SK-N-SH (cell line): ENCODE measurements around the gene MRPL46. TPM values are rescaled to one million over a fixed set of nuclear protein-coding genes. Genes with fewer than 3 reads are reported as not detected.

Source experiments
- CTCF ChIA-PET: fragments of 300-600, 350-600 bp; formaldehyde crosslinking; extraction: SDS; loops from one replicate; lab custom pipeline; 2021; lab: Yijun Ruan, JAX
- POLR2A ChIA-PET: fragments of 350-600 bp; sonication (Branson Sonifier 250); formaldehyde crosslinking; extraction: SDS; loops from one replicate; lab custom pipeline; 2020; ENCODE audit warnings: antibody characterized with exemption, inconsistent platforms; lab: Yijun Ruan, JAX
- DNase-seq: peaks from one replicate; pipeline ENCODE4 v3.0.0; 2012
- H2AFZ ChIP-seq: fragments of 200-600 bp; sonication (generic); 2 replicates; pipeline ENCODE4 v1.8.1; 2016; ENCODE audit warnings: antibody characterized with exemption, mild to moderate bottlenecking, low read depth
- H3F3A ChIP-seq: fragments of 200-600 bp; sonication (generic); replicated peaks from 2 replicates; pipeline ENCODE3; 2016; ENCODE audit warnings: antibody characterized with exemption, mild to moderate bottlenecking; ENCODE audit not compliant: insufficient read depth
- H3K27ac ChIP-seq, 2 experiments: fragments of 200-500 bp in 1 of 2; fragments of 200-600 bp in 1 of 2; sonication (Bioruptor generic) in 1 of 2; sonication (generic), shearing (Covaris generic) in 1 of 2; 2 replicates each; pipeline versions ENCODE4 v1.5.1 to v1.6.1; 2014 to 2016; ENCODE audit warnings: low read depth in 2 of 2, inconsistent platforms in 1 of 2, low read length in 1 of 2, mild to moderate bottlenecking in 1 of 2, mixed read lengths in 1 of 2
- H3K27me3 ChIP-seq: fragments of 200-600 bp; sonication (generic), shearing (Covaris generic); 2 replicates; pipeline ENCODE4 v1.6.1; 2016; ENCODE audit warnings: mixed run types; ENCODE audit not compliant: insufficient read depth
- H3K36me3 ChIP-seq, 2 experiments: fragments of 200-500 bp in 1 of 2; fragments of 200-600 bp in 1 of 2; sonication (Bioruptor generic) in 1 of 2; sonication (generic) in 1 of 2; replicated peaks in 1 of 2; 2 replicates each; pipeline versions ENCODE3 to v1.5.1; 2014 to 2016; ENCODE audit warnings: low read length in 1 of 2, mild to moderate bottlenecking in 1 of 2; ENCODE audit not compliant: insufficient read depth in 2 of 2, control insufficient read depth in 1 of 2
- H3K4me1 ChIP-seq, 2 experiments: fragments of 200-500 bp in 1 of 2; fragments of 200-600 bp in 1 of 2; sonication (Bioruptor generic) in 1 of 2; sonication (generic), shearing (Covaris generic) in 1 of 2; 2 replicates each; pipeline versions ENCODE4 v1.5.1 to v1.6.1; 2014 to 2016; ENCODE audit warnings: low read depth in 1 of 2, low read length in 1 of 2, mixed run types in 1 of 2; ENCODE audit not compliant: insufficient read depth in 2 of 2, control insufficient read depth in 1 of 2
- H3K4me2 ChIP-seq: fragments of 200-600 bp; sonication (generic), shearing (Covaris generic); 2 replicates; pipeline ENCODE4 v1.6.1; 2017; ENCODE audit warnings: mixed run types
- H3K4me3 ChIP-seq, 2 experiments: fragments of 200-500 bp in 1 of 2; fragments of 200-600 bp in 1 of 2; sonication (Bioruptor generic) in 1 of 2; sonication (generic), shearing (Covaris generic) in 1 of 2; 2 replicates each; pipeline versions ENCODE4 v1.5.1 to v1.8.1; 2014 to 2016; ENCODE audit warnings: low read depth in 2 of 2, inconsistent platforms in 1 of 2, low read length in 1 of 2, mild to moderate bottlenecking in 1 of 2, mixed read lengths in 1 of 2, moderate library complexity in 1 of 2
- H3K79me2 ChIP-seq: fragments of 200-600 bp; sonication (generic); 2 replicates; pipeline ENCODE4 v1.8.1; 2017; ENCODE audit warnings: mild to moderate bottlenecking; ENCODE audit not compliant: insufficient read depth
- H3K9ac ChIP-seq: fragments of 200-600 bp; sonication (generic); 2 replicates; pipeline ENCODE4 v1.6.1; 2017; ENCODE audit warnings: mixed run types
- H3K9me2 ChIP-seq: fragments of 200-600 bp; sonication (generic); 2 replicates; pipeline ENCODE4 v1.6.1; 2017; ENCODE audit warnings: mixed run types
- H3K9me3 ChIP-seq: fragments of 200-600 bp; sonication (generic); 2 replicates; pipeline ENCODE4 v1.6.1; 2017; ENCODE audit warnings: mixed run types, mild to moderate bottlenecking, moderate library complexity
- H4K20me1 ChIP-seq: fragments of 200-600 bp; sonication (generic); 2 replicates; pipeline ENCODE4 v1.6.1; 2017; ENCODE audit warnings: mild to moderate bottlenecking, mixed run types; ENCODE audit not compliant: insufficient read depth
- EP300 ChIP-seq, 2 experiments: IDR thresholded peaks; 2 replicates each; pipeline versions ENCODE4 v1.4.0 to v1.6.1; 2012; ENCODE audit warnings: borderline replicate concordance in 1 of 2, low read depth in 1 of 2, low read length in 1 of 2
- EZH2phosphoT487 ChIP-seq: fragments of 200-600 bp; sonication (generic); IDR thresholded peaks from 2 replicates; pipeline ENCODE4 v1.6.1; 2017; ENCODE audit warnings: low read depth, mixed run types, mild to moderate bottlenecking, antibody characterized with exemption, moderate library complexity, borderline replicate concordance
- FOSL2 ChIP-seq: IDR thresholded peaks from 2 replicates; pipeline ENCODE4 v1.4.0; 2012; ENCODE audit warnings: low read depth, mild to moderate bottlenecking, moderate library complexity, borderline replicate concordance
- FOXJ3 ChIP-seq: sonication (generic); formaldehyde crosslinking; IDR thresholded peaks from 2 replicates; pipeline ENCODE4 v1.5.1; 2020; ENCODE audit warnings: mild to moderate bottlenecking, missing genetic modification reagents
- MEF2A ChIP-seq: IDR thresholded peaks from 2 replicates; pipeline ENCODE4 v1.4.0; 2012; ENCODE audit warnings: low read depth, borderline replicate concordance
- MXI1 ChIP-seq: IDR thresholded peaks from 2 replicates; pipeline ENCODE4 v1.6.1; 2012; ENCODE audit warnings: mild to moderate bottlenecking, low read depth, low read length, improper control_type of control experiment
- NRF1 ChIP-seq: IDR thresholded peaks from 2 replicates; pipeline ENCODE4 v1.6.1; 2012; ENCODE audit warnings: low read depth, mild to moderate bottlenecking, low read length
- POLR2AphosphoS5 ChIP-seq: IDR thresholded peaks from 2 replicates; pipeline ENCODE4 v1.6.1; 2012; ENCODE audit warnings: low read depth, low read length
- RAD21 ChIP-seq: IDR thresholded peaks from 2 replicates; pipeline ENCODE4 v1.6.1; 2012; ENCODE audit warnings: mild to moderate bottlenecking, low read length
- RCOR1 ChIP-seq: fragments of 150-350 bp; IDR thresholded peaks from 2 replicates; pipeline ENCODE4 v1.6.1; 2017; ENCODE audit warnings: antibody characterized with exemption, low read length
- RFX5 ChIP-seq: IDR thresholded peaks from 2 replicates; pipeline ENCODE4 v1.6.1; 2012; ENCODE audit warnings: mild to moderate bottlenecking, improper control_type of control experiment, low read length
- SIN3A ChIP-seq: IDR thresholded peaks from 2 replicates; pipeline ENCODE4 v1.6.1; 2012; ENCODE audit warnings: low read depth, mild to moderate bottlenecking, low read length, moderate library complexity, borderline replicate concordance
- SMC3 ChIP-seq: IDR thresholded peaks from 2 replicates; pipeline ENCODE4 v1.6.1; 2012; ENCODE audit warnings: low read depth, low read length, improper control_type of control experiment
- TCF12 ChIP-seq: IDR thresholded peaks from 2 replicates; pipeline ENCODE4 v1.4.0; 2012
- WGBS: methylation state at CpG from one replicate; pipeline ENCODE4 v1.1.6; 2017; ENCODE audit warnings: low lambda C conversion rate; 5-methylcytosine and 5-hydroxymethylcytosine counted together
- polyA plus RNA-seq, 3 experiments: library from polyadenylated mRNA; depleted of rRNA; stranded (reverse); fragments of >200 nt; gene quantifications; 2 replicates each; pipeline ENCODE4 v1.2.3, GENCODE V29; 2012
- TF ChIP-seq, protein P1 (sequence below): IDR thresholded peaks from 2 replicates; pipeline ENCODE4 v1.4.0; 2012; ENCODE audit warnings: low read depth
- TF ChIP-seq, protein P2 (sequence below): fragments of 200-600 bp; sonication (generic); IDR thresholded peaks from 2 replicates; pipeline ENCODE4 v1.6.1; 2017; ENCODE audit warnings: antibody characterized with exemption, mild to moderate bottlenecking, moderate library complexity
- TF ChIP-seq, protein P3 (sequence below): IDR thresholded peaks from 2 replicates; pipeline ENCODE4; 2012
- TF ChIP-seq, protein P4 (sequence below): IDR thresholded peaks from 2 replicates; pipeline ENCODE4 v1.4.0; 2012; ENCODE audit warnings: low read depth, borderline replicate concordance

Gene MRPL46
- polyA plus RNA-seq, 1 of the 3 experiments (the other 2 are of a cell fraction): 33.8 TPM

DNA sequence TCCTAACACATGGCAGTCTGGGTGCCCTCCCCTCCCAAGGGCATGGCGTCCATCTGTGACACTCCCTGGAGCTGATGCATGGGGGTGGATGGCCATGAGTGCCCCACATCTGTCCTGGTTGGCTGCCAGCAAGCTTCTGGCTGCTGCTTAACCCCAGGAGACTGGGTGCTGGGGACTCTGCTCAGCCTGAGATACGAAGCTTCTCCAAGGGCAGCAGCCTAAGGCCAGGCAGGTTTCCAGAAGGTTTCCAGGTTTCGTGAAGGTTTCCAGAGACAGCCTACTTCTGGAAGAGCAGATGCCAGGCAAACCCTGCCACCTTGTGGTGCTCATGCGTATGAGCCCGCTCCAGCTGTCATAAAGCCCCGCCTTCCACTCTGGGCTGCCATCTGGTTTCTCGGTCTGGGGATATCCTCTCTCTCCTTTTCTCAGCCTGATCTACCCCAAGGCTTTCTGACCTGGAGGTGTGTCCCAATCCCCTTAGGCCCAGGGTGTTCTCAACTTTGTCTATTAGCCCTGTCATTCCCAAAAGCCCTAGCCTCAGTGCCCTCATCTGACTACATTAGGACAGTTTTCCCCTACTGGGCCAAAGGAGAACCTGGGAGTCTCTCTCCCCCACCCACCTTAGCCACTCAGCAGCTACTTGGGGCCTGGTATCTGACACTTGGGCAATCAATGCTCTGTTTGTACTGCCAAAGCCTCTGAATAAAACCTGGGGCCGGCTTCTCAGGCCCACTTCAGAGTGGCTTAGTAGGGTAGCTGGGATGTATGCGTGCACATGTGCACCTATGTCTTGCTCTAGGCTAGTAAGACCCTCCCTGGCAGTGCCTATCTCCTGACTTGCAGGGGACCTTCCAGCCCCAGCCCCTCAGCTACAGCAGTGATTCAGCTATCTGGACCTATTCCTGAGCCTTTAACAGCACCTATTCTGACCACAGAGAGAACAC lies 12.0 kb downstream of the MRPL46 start:
- H3K9me2 ChIP-seq: no peaks in the 10 kb centered on the region
- no peaks in the 10 kb centered on the region for H3K27me3 ChIP-seq
- WGBS: 6% methylated on average over 3 of the region's 9 CpGs
- H3K4me1 ChIP-seq: peaks cover 0 to 12% of the 10 kb centered on the region in 2 experiments; a peak in 1 of 4 replicates
- TF ChIP-seq POLR2AphosphoS5 (no peak), RFX5 (no peak), SIN3A (peak; percentile 79; the same call in 1 of the 2 replicates), MEF2A (no peak), FOXJ3 (no peak), SMC3 (peak; percentile 69), MXI1 (peak; percentile 53; the same call in 1 of the 2 replicates), RAD21 (peak; percentile 82), EP300 (IDR thresholded peaks at IDR 0.05; ENCODE audit: borderline replicate concordance in 1 of 2, low read depth in 1 of 2, low read length in 1 of 2) (peak in 1 of 2 experiments; percentile 39; a peak in 1 of 4 replicates), TCF12 (peak; percentile 32), NRF1 (0 out of 2 replicates have a peak, but pooled peaks have one; percentile 37), RCOR1 (peak; percentile 41; the same call in 1 of the 2 replicates), FOSL2 (no peak), EZH2phosphoT487 (no peak)
- TF ChIP-seq, protein P1, sequence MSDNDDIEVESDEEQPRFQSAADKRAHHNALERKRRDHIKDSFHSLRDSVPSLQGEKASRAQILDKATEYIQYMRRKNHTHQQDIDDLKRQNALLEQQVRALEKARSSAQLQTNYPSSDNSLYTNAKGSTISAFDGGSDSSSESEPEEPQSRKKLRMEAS: 0 out of 2 replicates have a peak, but pooled peaks have one; percentile 35
- TF ChIP-seq, protein P2, sequence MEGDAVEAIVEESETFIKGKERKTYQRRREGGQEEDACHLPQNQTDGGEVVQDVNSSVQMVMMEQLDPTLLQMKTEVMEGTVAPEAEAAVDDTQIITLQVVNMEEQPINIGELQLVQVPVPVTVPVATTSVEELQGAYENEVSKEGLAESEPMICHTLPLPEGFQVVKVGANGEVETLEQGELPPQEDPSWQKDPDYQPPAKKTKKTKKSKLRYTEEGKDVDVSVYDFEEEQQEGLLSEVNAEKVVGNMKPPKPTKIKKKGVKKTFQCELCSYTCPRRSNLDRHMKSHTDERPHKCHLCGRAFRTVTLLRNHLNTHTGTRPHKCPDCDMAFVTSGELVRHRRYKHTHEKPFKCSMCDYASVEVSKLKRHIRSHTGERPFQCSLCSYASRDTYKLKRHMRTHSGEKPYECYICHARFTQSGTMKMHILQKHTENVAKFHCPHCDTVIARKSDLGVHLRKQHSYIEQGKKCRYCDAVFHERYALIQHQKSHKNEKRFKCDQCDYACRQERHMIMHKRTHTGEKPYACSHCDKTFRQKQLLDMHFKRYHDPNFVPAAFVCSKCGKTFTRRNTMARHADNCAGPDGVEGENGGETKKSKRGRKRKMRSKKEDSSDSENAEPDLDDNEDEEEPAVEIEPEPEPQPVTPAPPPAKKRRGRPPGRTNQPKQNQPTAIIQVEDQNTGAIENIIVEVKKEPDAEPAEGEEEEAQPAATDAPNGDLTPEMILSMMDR: peak; percentile 70
- TF ChIP-seq, protein P3, sequence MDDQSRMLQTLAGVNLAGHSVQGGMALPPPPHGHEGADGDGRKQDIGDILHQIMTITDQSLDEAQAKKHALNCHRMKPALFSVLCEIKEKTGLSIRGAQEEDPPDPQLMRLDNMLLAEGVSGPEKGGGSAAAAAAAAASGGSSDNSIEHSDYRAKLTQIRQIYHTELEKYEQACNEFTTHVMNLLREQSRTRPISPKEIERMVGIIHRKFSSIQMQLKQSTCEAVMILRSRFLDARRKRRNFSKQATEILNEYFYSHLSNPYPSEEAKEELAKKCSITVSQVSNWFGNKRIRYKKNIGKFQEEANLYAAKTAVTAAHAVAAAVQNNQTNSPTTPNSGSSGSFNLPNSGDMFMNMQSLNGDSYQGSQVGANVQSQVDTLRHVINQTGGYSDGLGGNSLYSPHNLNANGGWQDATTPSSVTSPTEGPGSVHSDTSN: 0 out of 2 replicates have a peak, but pooled peaks have one; percentile 28
- TF ChIP-seq, protein P4, sequence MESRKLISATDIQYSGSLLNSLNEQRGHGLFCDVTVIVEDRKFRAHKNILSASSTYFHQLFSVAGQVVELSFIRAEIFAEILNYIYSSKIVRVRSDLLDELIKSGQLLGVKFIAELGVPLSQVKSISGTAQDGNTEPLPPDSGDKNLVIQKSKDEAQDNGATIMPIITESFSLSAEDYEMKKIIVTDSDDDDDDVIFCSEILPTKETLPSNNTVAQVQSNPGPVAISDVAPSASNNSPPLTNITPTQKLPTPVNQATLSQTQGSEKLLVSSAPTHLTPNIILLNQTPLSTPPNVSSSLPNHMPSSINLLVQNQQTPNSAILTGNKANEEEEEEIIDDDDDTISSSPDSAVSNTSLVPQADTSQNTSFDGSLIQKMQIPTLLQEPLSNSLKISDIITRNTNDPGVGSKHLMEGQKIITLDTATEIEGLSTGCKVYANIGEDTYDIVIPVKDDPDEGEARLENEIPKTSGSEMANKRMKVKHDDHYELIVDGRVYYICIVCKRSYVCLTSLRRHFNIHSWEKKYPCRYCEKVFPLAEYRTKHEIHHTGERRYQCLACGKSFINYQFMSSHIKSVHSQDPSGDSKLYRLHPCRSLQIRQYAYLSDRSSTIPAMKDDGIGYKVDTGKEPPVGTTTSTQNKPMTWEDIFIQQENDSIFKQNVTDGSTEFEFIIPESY: no peak
- H3K79me2 ChIP-seq: no peaks in the 10 kb centered on the region
- H3K4me3 ChIP-seq: no peak overlapping the region
- CTCF ChIA-PET: interaction anchor here (0.6 to 10.3 kb wide), 35 partner anchors 9 to 1831 kb away, joined by 3 to 195 read pairs (median 3); partner anchors contain the start of genes MRPL46, MRPS11 and NTRK3
- no peak overlapping the region for H3K4me2 ChIP-seq
- H3K9ac ChIP-seq: no peak overlapping the region
- H2AFZ ChIP-seq: no peak overlapping the region
- POLR2A ChIA-PET: interaction anchor here (1.1 kb wide), 1 partner anchor 12 kb away, joined by 4 read pairs; the partner anchor contains the start of genes MRPL46 and MRPS11
- DNase-seq: peak; percentile 79
- H3K27ac ChIP-seq: no peak overlapping the region; a peak in 1 of 4 replicates
- peaks cover 12 to 22% of the 10 kb centered on the region in 2 experiments for H3K36me3 ChIP-seq
- H4K20me1 ChIP-seq: no peaks in the 10 kb centered on the region
- no peaks in the 10 kb centered on the region for H3K9me3 ChIP-seq
- no peaks in the 10 kb centered on the region for H3F3A ChIP-seq
